A673 (cell line): ENCODE data around the gene MED13.

Experiments
- EZH2 ChIP-seq: fragments of 200-600 bp; sonication (generic); IDR thresholded peaks from 2 replicates; pipeline ENCODE4 v1.6.1; 2017; ENCODE audit warnings: borderline replicate concordance, low read depth, mild to moderate bottlenecking, mixed read lengths, antibody characterized with exemption, low read length; ENCODE audit not compliant: poor library complexity, severe bottlenecking
- TF ChIP-seq, protein P1 (sequence below): fragments of 300-800, 200-600 bp; sonication (generic); conservative IDR thresholded peaks from 2 replicates; pipeline ENCODE4 v1.5.1; 2017; ENCODE audit warnings: low read depth, mild to moderate bottlenecking, antibody characterized with exemption, low read length, moderate library complexity, mixed read lengths

GRCh38 chr17:61955619-61956018 lies 109.5 kb downstream of the MED13 start:
- TF ChIP-seq, protein P1, sequence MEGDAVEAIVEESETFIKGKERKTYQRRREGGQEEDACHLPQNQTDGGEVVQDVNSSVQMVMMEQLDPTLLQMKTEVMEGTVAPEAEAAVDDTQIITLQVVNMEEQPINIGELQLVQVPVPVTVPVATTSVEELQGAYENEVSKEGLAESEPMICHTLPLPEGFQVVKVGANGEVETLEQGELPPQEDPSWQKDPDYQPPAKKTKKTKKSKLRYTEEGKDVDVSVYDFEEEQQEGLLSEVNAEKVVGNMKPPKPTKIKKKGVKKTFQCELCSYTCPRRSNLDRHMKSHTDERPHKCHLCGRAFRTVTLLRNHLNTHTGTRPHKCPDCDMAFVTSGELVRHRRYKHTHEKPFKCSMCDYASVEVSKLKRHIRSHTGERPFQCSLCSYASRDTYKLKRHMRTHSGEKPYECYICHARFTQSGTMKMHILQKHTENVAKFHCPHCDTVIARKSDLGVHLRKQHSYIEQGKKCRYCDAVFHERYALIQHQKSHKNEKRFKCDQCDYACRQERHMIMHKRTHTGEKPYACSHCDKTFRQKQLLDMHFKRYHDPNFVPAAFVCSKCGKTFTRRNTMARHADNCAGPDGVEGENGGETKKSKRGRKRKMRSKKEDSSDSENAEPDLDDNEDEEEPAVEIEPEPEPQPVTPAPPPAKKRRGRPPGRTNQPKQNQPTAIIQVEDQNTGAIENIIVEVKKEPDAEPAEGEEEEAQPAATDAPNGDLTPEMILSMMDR: no peak
- no peak for TF ChIP-seq EZH2
